GM13976 (cell line): ENCODE data around the gene ABI3BP.

Experiments used
- DNase-seq: peaks from one replicate; pipeline ENCODE4 v3.0.0; 2012; ENCODE audit warnings: low spot score
- CTCF ChIP-seq: IDR thresholded peaks from 2 replicates; pipeline ENCODE4 v1.5.1; 2012; ENCODE audit warnings: borderline replicate concordance, mild to moderate bottlenecking; ENCODE audit not compliant: insufficient read depth; ENCODE audit errors: extremely low read depth, missing control alignments, control extremely low read depth
- in situ Hi-C: fragments of 300-500 bp; cut with MboI; formaldehyde crosslinking; loops from one replicate; pipeline ENCODE4 v1.12.0; 2022; ENCODE audit warnings: low sequenced_read_pairs, mixed read lengths, inconsistent platforms; ENCODE audit not compliant: unreplicated experiment

ABI3BP gene

DNA sequence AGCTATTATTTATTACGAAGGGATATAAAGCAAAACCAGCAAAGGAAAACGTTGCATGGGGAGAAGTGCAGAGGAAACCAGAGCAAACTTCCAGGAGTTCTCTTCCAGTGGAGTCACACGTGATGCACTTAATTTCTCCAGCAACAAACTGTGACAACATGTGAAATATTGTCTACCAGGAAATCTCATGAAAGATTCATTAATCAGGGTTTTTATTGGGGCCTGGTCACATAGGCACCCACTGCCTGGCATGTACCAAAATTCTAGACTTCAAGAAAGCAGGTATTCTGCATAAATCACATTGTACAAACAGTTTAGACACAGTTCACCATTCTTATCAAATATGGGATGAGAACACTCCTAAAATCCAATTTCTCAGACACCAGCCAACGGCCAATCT lies 289.4 kb downstream of the ABI3BP start:
- in situ Hi-C loops = no loop called here
- no peak for DNase-seq

DNA sequence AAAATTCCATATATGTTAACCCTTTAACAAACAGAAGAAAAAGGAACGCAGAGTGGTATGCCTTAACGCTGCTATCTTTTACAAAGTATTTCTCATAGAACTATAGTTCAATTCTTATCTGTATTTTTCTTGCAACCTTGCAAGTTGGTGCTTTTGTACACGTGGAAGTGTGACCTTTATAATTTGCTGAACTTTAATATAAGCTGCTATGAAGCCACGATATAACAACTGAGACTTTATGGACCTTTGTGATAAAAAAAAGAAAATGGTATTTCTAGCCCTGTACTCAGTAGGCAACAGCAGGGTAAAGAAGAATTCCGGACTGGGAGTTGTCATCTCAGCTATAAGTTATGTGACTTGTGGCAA lies 290.3 kb downstream of the ABI3BP start:
- no peak for TF ChIP-seq CTCF
- no peak for DNase-seq
- in situ Hi-C loops = no loop called here

More for the DNA sequence above, 289.4 kb downstream of the ABI3BP start:
- no peak for TF ChIP-seq CTCF

DNA sequence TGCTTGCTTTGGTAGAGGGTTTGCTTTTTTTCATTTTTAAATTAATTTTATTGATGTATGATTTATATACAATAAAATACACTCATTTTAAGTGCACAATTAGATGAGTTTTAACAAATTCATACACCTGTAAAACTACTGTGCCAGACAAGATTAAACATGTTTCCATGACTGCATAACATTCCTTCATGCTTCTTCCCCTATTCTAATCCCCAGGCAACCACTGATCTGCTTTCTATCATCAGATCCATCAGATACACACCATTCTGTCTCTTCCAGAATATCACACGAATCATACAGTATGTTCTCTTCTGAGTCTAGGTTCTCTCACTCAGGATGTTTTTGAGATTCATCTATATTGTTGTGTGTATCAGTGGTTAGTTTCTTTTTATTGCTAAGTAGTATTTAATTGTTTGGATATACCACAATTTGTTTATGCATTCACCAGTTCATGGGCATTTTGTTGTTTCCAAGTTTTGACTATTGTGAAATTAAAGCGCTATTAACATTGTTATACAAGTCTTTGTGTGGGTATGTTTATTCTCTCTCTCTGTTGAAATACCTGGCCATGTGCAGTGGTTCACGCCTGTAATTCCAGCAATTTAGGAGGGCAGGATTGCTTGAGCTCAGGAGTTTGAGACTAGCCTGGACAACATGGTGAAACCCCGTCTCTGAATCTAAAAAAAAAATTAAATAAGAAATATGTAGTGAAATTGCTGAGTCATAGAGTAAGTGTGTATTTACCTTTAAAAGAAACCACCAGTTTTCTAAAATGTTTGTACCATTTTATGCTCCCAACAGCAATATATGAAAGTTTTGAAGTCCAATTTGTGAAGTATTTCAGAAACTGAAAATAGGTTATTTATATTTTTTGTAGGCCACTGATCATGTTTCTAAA lies 290.9 kb downstream of the ABI3BP start:
- in situ Hi-C loops = no loop called here
- TF ChIP-seq CTCF = no peak
- no peak for DNase-seq

GRCh38 chr3:100700708-100701107 lies 292.5 kb downstream of the ABI3BP start:
- no peak for TF ChIP-seq CTCF
- in situ Hi-C loops = no loop called here
- no peak for DNase-seq
